NCI-H345 (cell line): ENCODE data around the gene FARS2.

Experiments
- DNase-seq: peaks from one replicate; lab custom pipeline; 2025; lab: John Stamatoyannopoulos, UW

Gene FARS2

DNA sequence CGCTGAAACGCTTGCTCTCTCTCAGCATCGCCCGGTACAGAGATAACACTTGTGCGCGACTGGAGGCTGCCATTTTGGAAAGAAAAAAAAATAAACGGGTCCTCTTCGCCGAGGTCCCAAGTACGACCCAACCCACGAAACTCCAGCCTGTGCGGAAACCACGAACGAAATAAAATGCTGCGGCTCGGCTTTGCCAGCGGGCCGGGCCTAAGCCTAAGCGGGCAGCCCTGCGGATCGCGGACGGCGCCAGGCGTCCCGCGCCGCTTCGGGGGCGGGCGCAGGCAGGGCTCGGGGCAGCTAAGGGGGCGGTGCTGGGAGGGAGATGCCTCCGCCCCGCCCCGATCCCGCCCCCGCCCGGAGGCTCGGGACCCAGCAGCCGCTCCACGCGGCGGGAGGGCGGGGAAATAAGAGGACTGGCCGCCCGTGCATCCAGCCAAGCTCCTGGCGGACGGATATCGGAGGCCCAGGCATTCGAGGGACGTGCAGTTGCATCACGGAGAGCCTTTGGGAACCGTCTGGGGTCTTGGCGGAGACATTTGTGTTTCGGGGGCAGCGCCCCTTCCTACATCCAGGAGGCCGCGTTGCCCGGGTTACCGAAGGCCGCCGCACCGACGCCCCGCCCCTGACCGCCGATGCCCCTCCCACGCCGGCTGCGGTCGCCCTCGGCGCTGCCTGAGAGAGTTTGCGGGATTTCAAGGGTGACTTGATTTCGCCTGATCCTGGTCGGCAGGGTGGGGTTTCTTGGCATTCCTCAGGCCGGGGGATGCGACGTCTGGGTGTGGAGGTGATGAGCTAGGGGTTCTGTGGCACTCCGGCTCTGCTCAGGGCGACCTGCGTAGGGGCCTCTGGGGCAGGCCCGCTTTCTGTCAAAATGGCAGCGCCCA, at the start of gene FARS2, which contains the start of gene LYRM4:
Gene FARS2, plus strand, starts transcription at position 853 of the 884 bp plus-strand sequence.
Gene LYRM4, minus strand, starts transcription at position 290 of the 884 bp plus-strand sequence. Its CDS starts 217 bp downstream, at position 73.
- DNase-seq, result peak; percentile 62

DNA sequence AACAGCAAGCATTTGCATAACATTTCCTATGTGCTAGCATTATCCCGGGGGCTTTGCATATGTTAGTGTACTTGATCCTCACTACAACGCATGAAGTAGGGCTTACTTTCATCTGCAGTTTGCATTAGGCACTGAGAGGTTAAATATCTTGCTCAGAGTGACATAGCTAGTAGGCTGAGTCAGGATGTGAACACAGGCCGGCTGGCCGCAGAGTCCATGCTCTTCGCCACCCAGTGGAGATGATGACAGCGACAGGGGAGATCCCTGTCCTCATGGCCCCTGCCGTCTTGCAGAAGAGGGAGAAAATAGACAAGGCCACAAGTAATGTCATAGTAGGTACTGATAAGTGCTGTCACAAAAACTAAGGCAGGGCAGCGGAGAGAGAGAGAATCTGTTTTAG, 47.5 kb upstream of the FARS2 start:
- DNase-seq, result no peak

DNA sequence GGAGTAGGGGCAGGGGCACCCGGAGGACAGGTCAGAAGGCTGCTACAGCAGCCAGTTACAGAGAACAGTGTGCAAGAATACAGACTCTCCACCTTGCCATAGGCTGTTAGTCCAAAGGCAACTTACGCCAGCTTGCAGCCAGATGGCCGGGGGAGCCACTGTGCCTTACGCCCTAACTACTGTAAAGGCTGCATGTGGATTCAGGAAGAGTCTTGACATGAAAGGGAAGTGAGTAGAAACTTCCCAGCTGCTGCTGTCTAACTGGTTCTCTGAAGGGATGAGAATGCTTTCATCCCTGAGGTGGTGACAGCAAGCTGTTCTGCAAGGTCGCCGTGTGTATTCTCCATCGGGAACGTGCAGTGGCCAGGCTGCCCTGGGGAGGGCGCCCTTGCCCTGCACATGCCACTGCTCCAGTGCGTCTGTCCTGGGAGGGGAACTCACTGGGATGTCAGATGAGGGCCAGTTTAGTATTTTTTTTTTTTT, 46.7 kb upstream of the FARS2 start:
- no peak for DNase-seq

DNA sequence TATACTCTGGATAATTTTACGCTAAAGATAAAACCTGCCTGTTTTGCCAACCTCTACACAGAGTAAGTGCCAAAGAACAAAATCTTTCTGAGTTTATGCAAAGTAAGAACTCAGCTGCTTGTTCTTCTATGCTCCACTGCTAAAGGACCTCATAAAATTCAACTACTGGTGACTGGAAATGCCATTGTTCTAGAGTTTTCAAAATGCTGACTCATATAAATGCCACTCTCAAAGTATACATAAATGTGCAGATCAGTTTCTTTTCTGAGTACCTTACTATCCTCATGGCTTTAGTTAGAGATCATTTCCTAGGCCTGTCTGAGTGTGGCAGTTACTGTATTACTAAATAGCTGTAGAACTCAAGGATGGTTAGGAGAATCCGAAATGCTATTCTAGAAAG, 46.2 kb upstream of the FARS2 start:
- DNase-seq, result no peak

DNA sequence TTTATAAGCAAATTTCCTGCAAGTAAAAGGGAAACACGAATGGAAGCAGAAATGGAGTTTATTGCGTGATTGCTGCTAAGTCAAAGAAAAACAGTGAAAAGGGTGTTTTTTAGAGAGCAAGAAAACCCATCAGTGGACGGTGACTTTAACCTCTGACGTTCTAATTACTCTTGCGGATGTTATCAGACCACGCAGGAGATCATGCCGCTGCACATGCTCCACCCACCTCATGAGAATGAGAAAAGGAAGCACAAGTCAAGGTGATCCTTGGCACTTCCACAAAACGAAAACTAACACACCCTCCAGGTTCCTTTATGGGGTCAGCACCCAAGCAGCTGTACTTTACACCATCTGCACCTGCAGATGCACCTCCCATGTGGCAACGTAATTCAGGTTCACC, 45.5 kb upstream of the FARS2 start:
- DNase-seq, result no peak

DNA sequence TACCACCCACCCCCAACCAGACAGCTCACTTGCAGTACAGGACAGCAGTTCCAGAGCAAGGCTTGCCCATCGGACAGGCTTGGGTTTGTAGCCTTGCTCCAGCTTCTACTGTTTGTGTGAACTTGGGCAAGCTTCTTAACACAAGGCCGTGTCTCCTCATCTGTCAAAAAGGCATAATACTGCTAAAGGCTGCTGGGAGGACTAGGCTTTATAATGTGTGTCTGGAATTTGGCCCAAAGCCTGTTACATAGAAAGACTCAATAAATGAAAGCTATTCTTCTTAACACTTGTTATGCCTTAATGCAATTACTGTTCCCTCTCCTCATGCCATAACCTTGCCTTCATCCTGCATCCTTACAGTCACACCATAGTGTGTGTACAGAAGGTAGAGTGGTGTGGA, 44.0 kb upstream of the FARS2 start:
- no peak for DNase-seq

DNA sequence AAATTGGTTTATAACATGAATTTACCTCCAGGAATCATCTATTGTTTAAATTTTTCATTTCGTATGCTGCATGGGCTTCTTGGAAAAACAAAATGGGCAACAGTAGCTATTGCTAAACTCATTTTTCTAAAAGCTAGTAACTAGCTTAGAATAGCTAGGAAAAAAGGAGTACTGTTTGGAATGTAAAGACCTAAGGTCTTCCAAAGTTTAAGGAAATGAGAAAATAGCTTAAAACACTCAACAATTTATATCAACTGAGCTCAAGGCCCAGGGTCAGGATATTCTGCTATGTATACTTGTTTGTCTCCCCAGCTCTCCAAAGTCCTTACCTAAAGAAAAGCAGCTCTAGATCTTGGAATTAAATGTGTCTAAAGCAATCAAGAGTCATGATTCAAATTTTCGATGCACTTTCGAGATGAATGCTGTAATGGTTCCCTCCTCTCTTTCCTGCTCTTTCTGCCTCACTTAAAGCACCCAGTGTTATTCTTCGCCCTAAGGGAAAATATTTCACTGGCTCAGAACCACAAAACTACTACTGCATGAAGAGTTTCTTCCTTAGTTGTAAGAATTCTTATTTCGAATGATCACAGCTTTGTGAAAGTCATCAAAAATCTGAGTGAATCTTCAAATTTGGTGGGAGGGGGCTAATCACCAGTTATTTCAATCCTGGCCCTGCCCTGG, 42.2 kb upstream of the FARS2 start:
- DNase-seq, result no peak

DNA sequence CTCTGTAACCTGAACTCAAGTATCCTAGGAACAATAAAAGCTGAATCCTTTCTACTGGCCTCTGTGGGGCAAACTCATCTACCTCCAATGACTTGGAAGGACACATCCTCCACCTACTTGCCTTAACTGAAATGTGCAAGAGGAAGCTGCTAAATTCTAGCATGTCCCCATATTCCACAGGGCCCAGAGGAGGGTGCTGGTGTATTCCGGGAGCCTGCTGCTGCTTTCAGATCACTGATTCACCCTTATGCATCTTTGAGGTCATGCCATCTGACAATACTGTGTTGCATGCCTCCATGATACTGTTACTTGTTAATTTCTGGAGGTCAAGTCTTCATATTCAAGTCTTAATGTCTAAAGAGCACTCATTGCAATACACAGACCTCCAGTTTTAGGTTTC, 40.9 kb upstream of the FARS2 start:
- DNase-seq, result no peak

DNA sequence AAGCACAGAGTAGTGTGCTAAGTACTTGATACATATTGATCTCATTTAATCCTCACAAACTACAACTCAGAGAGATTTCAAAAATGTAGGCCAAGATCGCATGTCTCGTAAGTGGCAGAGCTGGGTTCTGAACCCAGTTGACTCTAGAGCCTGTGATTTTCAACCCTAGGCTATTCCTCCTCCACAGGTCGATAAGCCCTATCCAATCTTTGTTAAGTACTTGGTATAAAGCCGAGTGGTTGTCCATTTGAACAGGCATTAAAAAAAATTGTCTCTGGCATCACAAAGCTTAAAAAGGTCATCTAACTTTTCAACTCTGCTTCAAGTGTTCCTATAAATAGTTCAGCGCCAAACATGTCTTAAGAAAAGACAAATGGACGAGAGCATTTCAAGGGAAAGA, 38.0 kb upstream of the FARS2 start:
- DNase-seq, result no peak

DNA sequence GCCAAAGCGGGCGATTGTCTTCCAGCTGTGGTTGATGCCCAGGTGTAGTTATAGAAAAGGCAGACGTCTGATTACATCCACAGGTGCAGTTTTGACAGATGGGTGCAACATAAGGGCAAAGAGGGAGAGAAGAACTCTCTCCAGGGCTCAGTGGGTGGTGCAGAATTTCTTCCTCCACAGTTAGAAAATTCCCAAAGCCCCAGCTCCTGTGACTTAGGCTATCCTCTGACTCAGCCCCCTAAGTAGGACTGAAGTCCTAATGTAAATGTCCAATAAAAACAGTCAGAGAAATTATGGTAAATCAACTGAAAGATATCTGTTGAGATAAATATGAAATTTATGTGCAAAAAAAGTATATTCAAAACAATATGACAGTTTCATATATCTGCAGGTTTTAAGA, 32.0 kb upstream of the FARS2 start:
- no peak for DNase-seq

DNA sequence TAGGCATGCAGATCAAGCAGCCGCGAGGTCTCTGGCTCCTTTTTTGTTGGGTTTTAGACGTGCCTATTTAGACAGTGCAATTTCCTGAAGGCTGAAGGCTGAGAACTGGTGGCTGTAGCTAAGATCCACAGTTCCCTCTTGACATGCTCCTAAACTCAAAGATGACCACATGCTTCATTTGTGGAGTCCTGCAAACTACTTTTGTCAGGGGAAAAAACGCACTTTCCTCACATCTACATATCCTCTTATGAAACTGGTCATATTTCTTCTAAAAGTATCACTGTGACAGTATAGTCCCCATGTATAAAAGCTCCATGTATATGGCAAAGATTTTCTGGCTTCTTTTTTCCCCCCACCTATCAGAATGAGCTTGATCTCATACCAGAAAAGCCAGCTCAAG, 31.2 kb upstream of the FARS2 start:
- DNase-seq, result no peak

DNA sequence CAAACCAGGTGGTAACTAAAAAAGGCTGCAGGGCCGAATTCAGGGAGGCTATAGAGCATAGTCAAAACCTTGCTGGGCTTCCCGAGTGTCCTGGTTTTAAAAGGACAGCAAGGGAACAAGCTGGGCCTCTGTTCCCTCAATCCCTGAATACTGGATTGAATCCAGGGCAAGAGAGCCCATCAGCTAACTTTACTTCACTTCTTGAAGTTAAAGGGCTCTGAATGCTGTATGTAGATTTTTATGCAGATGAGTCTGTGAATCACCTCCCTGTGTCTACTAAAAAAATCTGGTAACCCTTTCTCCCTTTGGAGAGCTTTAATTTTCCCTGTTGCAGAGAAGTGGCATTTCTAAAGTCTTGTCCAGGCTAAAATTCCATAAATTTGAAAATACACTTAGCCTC, 30.0 kb upstream of the FARS2 start:
- DNase-seq, result no peak

DNA sequence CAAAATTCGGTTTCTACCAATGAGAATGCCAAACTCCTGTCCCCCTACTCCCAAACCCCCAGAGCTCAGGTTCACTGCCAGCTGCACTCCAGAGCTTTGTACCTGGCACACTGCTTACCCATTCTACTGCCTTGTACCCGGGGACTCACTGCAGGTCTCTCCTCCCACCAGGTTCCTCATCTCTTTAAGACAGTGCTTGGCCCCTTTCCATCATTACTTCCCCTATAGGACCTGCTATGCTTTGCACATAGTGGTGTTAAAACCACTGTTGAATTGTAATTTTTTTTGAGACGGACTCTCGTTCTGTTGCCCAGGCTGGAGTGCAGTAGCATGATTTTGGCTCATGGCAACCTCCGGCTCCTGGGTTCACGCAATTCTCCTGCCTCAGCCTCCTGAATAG, 26.4 kb upstream of the FARS2 start:
- no peak for DNase-seq

DNA sequence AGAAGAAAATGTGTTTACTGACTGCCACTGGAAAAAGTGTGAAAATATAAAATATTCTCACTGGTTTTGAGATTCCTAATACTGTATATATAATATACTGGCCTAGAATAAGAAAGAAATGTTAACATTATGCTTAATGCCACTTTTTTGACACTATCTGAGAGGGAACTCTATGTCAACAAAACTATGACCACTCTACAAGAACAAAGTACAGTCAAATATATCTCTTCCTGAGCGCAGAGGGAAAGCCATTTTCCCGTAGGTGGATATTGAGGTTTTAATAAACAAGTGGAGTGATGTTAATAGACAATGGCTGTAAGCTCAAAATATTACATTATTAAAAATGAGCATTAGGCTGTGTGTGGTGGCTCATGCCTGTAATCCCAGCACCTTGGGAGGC, 25.5 kb upstream of the FARS2 start:
- no peak for DNase-seq

DNA sequence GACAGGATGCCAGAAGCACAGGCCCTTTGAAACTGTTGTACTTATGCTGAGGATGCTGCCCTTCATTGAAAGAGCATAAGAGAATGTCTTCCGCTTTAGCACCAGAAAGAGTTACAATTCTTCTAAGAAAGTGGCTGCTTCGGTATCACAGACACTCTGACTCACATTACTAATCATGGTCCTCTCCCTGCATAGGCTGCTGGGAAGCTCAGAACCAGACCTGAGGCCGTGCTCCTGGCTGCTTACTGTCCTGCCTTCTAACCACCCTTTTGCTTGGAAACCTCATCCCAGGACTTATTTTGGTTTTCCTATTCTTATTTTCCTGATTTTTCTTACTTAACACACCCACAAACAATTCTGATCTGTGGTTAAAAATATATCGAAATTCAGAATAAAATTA, 23.5 kb upstream of the FARS2 start:
- no peak for DNase-seq

DNA sequence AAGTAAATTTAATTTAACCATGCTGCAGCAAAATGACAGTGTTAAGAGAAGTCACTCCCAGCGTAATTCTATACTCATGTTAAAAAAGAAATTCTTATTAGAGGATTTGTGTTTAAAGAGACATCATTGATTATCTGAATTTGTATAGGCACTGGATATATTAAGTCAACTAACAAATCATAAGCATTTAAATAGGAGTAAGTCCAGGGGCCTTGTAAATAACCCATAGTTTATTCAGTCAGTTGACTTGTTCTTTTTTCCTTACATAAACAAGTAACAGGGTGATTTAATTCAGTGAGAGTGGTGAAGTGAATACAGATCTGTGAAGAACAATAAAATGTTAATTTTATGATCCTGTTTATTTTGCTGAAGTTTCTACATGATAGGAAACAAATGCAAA, 23.0 kb upstream of the FARS2 start:
- no peak for DNase-seq

DNA sequence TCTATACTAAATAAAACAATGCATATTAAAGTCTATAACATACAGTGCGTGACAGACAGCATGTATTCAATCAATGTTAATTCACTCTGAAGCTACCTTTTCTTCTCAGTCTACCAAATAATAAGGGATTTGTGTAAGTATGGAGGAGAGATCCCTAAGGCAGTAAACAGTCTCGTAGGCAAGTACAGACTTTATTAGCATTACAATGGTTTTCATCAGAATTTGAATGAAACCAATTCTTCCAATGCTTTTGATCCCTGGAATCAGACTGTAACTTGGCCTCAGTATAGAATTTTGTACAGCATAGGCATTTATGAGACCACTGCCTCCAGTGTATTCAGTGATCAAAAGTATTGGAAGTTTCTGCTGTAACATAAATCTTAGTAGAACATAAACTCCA, 20.1 kb upstream of the FARS2 start:
- no peak for DNase-seq

DNA sequence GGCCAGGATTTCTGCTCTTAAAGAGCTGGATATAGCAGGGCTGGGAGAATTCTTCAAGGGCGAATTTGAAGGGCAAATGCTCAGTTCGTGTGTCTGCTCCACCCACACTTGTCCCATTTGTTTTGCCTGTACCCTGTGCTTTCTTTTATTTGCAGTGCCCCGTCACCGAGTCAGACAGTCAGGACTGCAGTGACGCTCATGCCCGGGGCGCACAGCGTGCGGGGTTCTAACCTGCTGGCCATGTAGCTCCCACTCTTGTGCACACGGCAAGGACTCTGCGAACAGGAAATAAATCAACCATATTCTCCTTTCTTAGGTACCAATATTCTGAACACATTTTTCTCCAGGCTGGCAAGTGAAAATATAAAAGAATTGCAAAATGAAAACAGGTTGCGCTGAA, 18.2 kb upstream of the FARS2 start:
- DNase-seq, result no peak

DNA sequence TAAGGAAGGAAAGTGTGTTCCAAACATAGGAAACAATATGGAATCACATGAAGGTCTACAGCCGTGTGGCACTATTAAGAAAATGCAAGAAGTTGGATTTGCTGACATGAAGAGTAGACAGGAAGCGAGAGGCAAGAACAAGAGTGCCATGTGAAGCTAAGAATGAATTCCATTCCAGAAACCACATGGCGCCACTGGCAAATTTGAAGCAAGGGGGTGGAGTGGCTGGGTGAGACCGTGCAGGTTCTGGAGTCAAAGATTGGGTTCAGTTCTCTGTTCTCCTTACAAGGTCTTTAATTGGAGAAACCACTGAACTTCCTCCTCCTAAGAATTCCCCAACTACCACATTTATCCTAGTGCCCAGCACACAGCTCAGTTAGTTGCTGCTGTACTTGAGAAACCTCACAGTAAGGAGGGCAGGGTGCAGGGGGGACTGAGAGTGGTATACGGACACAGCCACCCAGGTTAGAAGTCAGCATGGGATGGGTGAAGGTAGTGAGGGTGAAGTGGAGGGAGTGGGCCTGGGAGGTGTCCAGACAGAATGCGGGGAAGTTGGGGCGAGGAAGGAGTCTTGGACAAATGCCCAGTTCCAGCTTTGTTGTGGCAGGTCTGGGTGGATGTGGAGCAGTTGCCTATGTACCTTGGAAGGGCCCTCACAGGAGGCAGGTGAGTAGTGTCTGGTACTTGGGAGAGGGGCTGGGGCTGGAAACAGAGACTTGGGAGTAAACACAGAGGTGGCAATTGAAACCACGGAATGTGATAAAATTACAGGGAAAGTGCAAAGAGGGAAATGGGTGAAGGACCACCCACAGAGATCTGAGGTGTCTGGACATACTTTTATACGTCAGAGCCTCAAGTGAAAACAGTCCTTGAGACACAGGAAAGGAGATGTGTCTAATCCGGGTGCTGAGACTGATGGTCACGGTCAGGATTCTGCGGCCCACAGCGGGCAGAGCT, 14.9 kb upstream of the FARS2 start:
- no peak for DNase-seq

DNA sequence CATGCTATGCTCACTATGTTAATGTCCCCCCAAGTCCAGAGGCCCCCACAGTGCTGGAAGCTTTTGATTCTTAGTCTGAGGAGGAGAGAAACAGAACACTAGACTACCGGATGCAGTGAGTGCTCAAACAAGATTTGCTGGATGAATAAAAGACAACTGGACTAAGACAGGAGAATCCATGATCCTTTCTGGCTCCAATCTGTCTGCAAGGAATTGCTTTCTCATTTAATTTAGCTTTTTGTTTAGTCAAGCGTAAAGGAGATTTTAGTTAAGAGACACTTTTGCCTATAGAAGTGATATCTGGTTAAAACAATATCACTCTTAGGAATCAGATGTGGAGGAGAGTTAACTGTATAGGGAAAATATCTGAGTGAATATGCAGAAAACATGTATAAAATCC, 14.1 kb upstream of the FARS2 start:
- DNase-seq, result no peak

DNA sequence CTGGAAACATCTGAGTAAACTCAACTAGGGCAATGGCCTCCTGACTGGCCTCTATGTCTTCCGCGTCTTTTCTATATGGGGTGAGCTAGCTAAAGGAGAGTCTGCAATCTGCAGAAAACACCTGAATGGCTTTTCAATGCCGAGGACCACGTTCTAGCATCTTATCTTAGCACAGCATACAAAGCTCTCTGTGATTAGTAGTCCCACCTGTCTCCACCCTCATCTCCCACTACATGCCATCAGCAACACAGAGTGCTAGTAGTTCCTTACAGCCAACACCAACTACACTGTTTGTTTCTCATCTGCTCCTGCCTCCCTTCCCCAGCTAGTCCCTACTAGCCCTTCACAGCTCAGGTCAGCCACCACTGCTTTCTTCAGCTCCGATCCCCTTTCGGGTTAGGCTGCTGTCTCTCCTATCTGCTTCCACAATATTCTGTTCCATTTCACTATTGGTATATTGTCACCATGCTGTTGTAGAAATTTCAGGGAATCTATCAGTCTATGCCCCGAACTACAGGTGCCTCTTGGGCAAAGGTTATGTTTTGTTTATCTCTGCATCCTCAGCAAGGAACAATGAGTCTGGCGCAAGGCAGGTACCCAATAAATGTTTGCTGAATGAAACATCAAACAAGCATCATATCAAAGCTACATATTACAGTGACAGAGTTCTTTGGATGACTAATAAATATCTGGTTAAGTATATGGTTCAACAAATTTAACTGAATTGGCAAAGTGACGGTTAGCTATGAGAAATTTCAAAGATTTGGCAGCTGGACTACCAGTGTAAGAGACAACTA, 12.8 kb upstream of the FARS2 start:
- DNase-seq, result no peak
